GM12872 (cell line): ENCODE data around the gene OTOA.

Source experiments
- TF ChIP-seq, protein P1 (sequence below): IDR thresholded peaks from 3 replicates; pipeline ENCODE4 v1.5.1; 2011; ENCODE audit warnings: low read depth, mild to moderate bottlenecking, low read length, moderate library complexity; ENCODE audit not compliant: insufficient read depth

OTOA gene

DNA sequence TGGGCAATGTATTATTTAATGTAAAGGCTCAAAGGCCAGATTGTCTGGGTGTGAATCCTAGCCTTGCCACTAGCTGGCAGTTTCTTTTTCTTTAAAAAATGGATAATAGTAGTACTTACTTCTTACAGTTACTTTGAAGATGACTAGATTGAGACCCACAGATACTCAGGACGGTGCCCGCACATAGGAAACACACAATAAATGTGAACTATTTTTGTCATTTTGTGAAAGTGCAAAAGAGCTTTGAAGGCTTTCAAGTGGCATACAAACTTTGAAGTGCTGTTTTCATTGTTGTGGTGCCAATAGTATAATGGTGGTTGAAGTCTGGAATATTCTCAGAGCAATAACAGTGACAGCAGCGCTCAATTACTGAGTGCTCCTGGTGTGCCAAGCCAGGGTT is 63.6 kb downstream of the OTOA start:
- TF ChIP-seq, protein P1, sequence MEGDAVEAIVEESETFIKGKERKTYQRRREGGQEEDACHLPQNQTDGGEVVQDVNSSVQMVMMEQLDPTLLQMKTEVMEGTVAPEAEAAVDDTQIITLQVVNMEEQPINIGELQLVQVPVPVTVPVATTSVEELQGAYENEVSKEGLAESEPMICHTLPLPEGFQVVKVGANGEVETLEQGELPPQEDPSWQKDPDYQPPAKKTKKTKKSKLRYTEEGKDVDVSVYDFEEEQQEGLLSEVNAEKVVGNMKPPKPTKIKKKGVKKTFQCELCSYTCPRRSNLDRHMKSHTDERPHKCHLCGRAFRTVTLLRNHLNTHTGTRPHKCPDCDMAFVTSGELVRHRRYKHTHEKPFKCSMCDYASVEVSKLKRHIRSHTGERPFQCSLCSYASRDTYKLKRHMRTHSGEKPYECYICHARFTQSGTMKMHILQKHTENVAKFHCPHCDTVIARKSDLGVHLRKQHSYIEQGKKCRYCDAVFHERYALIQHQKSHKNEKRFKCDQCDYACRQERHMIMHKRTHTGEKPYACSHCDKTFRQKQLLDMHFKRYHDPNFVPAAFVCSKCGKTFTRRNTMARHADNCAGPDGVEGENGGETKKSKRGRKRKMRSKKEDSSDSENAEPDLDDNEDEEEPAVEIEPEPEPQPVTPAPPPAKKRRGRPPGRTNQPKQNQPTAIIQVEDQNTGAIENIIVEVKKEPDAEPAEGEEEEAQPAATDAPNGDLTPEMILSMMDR = no peak

DNA sequence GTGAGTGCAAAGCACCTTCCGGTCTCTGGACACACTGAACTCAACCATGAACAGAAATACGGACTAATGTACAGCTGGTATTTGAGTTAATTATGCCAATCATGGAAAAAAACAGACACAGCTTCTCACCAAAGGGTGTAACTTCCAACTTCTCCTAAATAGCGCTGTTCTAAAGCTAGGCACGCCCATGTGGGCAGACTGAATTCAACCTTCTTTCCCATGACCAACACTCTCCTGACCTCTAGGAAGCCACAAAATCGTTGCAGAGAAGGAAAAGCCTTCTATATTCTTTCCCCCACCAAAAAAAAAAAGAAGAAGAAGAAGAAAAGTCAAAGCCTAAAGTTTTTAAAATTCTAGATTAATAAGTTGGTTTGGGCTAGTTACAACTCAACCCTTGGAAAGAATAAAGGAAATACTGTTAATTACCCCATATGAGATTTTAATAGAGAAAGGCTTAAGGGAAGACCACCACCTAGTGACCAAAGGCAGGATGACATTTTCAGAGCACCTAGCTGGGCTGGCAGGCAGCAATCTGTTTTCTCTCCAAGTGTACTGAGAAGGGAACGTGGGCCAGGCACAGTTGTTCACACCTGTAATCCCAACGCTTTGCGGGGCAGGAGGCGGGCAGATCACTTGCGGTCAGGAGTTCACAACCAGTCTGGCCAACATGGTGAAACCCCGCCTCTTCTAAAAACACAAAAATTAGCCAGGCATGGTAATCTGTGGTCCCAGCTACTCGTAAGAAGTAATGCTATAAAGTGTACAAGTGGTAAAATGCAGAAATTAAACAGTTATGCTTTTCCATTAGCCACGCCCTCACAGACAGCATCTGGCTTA is 138.0 kb downstream of the OTOA start:
- TF ChIP-seq, protein P1 = peak; percentile 50; the same call in 2 of the 3 replicates
